Left ventricle myocardium inferior (tissue), 1 donor: Measurements from ENCODE around the gene MYO3A. TPM values are rescaled to one million over a fixed set of nuclear protein-coding genes. Genes with fewer than 3 reads are reported as not detected.

Source experiments
- DNase-seq: peaks from one replicate; pipeline ENCODE4 v3.0.0-alpha.2; 2020
- H3K27ac ChIP-seq: fragments of 200-600 bp; replicated peaks from 2 replicates; pipeline ENCODE4 v1.8.0; 2021
- H3K27me3 ChIP-seq: fragments of 200-600 bp; 2 replicates; pipeline ENCODE4 v1.8.0; 2021; ENCODE audit warnings: low read depth
- H3K36me3 ChIP-seq: fragments of 200-600 bp; 2 replicates; pipeline ENCODE4 v1.8.0; 2021
- H3K4me1 ChIP-seq: fragments of 200-600 bp; 2 replicates; pipeline ENCODE4 v1.8.0; 2021
- H3K4me3 ChIP-seq: fragments of 200-600 bp; 2 replicates; pipeline ENCODE4 v1.8.0; 2021; ENCODE audit warnings: mild to moderate bottlenecking, moderate library complexity
- H3K9me3 ChIP-seq: fragments of 200-600 bp; replicated peaks from 2 replicates; pipeline ENCODE4 v1.8.0; 2021
- CTCF ChIP-seq: fragments of 200-600 bp; IDR thresholded peaks from 2 replicates; pipeline ENCODE4 v1.8.0; 2021; ENCODE audit warnings: antibody characterized with exemption, mild to moderate bottlenecking, borderline replicate concordance
- intact Hi-C: fragments of 100-400 bp; cut with micrococcal nuclease; formaldehyde crosslinking; loops from one replicate; pipeline ENCODE4 v1.11.0; 2022
- total RNA-seq: library from RNA; stranded (reverse); fragmentation: NEBNext Ultra II Directional; extraction: Animal tissue kit (Norgen Biotek cat#: 25700); gene quantifications from one replicate; pipeline ENCODE4 v1.2.1, GENCODE V29; 2021
- donor health status: DM: no; HTN: yes; CAD: no; lungs with severe emphysema.

The MYO3A gene
- total RNA-seq, 1 donor from 2014 or later, result not detected

- H3K9me3 ChIP-seq, result peaks cover 40% of the 10 kb centered on the region
- no peaks in the 10 kb centered on the region for H3K4me1 ChIP-seq
- no peak overlapping the region for H3K4me3 ChIP-seq
- H3K36me3 ChIP-seq, result no peaks in the 10 kb centered on the region
- no peak for DNase-seq
- TF ChIP-seq CTCF, result no peak
- no peak overlapping the region for H3K27ac ChIP-seq
- intact Hi-C loops, result no loop called here
- no peaks in the 10 kb centered on the region for H3K27me3 ChIP-seq
These were observed 20.8 kb downstream of the MYO3A start for GRCh38 chr10:25954851-25955250.

DNA sequence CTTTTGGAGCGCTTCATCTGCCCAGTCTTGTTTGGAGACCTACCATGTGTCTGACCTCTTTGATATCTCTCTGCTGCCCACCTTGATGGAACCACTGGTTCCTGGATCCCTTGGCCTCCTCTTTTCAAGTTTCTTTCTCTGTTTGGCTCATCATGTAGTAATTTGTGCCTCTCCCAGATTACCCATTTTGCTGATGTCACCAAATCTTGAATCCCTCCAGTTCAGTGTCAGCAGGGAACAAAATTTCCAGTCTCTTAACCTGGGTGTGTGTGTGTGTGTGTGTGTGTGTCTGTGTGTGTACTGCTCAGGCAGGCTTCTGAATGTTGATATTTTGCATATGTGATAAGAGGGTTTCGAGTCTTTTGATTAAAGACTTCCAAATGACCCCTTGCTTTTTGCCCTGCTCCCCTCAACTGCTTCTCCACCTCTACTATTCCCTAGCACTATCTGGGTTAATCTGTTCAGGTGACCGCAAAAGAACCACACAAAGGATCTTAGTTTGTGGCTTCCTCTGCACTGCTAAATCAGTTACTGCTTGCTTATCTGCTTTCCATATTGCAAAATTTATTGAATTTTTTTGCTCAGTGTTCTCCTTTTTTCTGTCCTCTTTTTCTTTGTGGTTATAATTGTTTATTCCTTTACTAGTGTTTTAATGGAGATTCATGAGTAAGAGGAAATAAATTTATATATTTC, 25.7 kb downstream of the MYO3A start:
- H3K4me3 ChIP-seq, result no peak overlapping the region
- H3K27me3 ChIP-seq, result no peaks in the 10 kb centered on the region
- no peak for DNase-seq
- no peak overlapping the region for H3K27ac ChIP-seq
- no peaks in the 10 kb centered on the region for H3K36me3 ChIP-seq
- peaks cover 40% of the 10 kb centered on the region for H3K9me3 ChIP-seq
- intact Hi-C loops, result no loop called here
- no peaks in the 10 kb centered on the region for H3K4me1 ChIP-seq
- TF ChIP-seq CTCF, result no peak

DNA sequence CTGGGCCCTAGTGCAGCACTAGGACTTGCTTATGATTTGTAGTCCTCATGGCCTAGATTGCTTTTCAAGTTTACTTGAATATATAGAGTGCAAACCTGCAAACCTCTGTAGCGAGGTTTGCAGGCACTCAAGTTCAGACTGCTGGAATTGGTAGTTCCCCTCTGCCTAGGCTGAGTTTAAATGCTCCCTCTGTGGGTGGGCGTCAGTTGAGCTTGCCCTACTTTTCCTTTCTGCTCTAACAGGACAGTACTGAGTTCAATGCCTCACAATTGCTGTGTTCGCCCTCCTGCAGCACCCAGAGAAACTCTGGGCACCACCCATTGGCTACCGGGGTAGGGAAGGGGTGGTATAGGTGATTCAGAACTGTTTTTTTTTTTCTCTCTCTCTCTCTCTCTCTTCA, 31.6 kb downstream of the MYO3A start:
- Histone ChIP-seq H3K4me3 (no peak overlapping the region), H3K9me3 (no peaks in the 10 kb centered on the region), H3K36me3 (no peaks in the 10 kb centered on the region), H3K27me3 (no peaks in the 10 kb centered on the region), H3K4me1 (no peaks in the 10 kb centered on the region), H3K27ac (no peak overlapping the region)
- intact Hi-C loops, result no loop called here
- TF ChIP-seq CTCF, result no peak
- DNase-seq, result no peak

- intact Hi-C loops, result no loop called here
- no peak for TF ChIP-seq CTCF
- Histone ChIP-seq H3K4me3 (no peak overlapping the region), H3K9me3 (no peaks in the 10 kb centered on the region), H3K27ac (no peak overlapping the region), H3K36me3 (no peaks in the 10 kb centered on the region), H3K4me1 (no peaks in the 10 kb centered on the region), H3K27me3 (no peaks in the 10 kb centered on the region)
- DNase-seq, result no peak
These were observed 32.8 kb downstream of the MYO3A start for GRCh38 chr10:25966844-25967243.

GRCh38 chr10:25972631-25973030, 38.6 kb downstream of the MYO3A start:
- no peak for DNase-seq
- no peak for TF ChIP-seq CTCF
- Histone ChIP-seq H3K27ac (no peak overlapping the region), H3K4me3 (no peak overlapping the region), H3K36me3 (no peaks in the 10 kb centered on the region), H3K4me1 (no peaks in the 10 kb centered on the region), H3K27me3 (no peaks in the 10 kb centered on the region), H3K9me3 (no peaks in the 10 kb centered on the region)
- intact Hi-C loops, result no loop called here
